Neuron (in vitro differentiated cells): ENCODE results near the gene CHI3L2.

ENCODE experiments used
- H2AFZ ChIP-seq: one replicate; pipeline ENCODE4 v1.6.1; 2013; ENCODE audit warnings: low read depth, mild to moderate bottlenecking, inconsistent platforms, low read length, moderate library complexity
- H3K27me3 ChIP-seq: one replicate; pipeline ENCODE4 v1.6.1; 2013; ENCODE audit warnings: low read length; ENCODE audit not compliant: insufficient read depth
- H3K36me3 ChIP-seq: one replicate; pipeline ENCODE4 v1.6.1; 2013; ENCODE audit warnings: low read length; ENCODE audit not compliant: insufficient read depth
- H3K4me1 ChIP-seq: one replicate; pipeline ENCODE4 v1.6.1; 2013; ENCODE audit warnings: low read length; ENCODE audit not compliant: insufficient read depth
- H3K4me3 ChIP-seq: 2 replicates; pipeline ENCODE4 v1.5.1; 2013; ENCODE audit warnings: mild to moderate bottlenecking, low read length, moderate library complexity
- H3K9me3 ChIP-seq: one replicate; pipeline ENCODE4 v1.6.1; 2013; ENCODE audit warnings: low read length

CHI3L2 gene

GRCh38 chr1:111197598-111198284 is 29.8 kb upstream of the CHI3L2 start:
- Histone ChIP-seq H3K4me3 (no peak overlapping the region), H3K4me1 (no peaks in the 10 kb centered on the region), H3K27me3 (no peaks in the 10 kb centered on the region), H3K9me3 (no peaks in the 10 kb centered on the region), H2AFZ (no peak overlapping the region), H3K36me3 (no peaks in the 10 kb centered on the region)

GRCh38 chr1:111198836-111199235 is 28.7 kb upstream of the CHI3L2 start:
- Histone ChIP-seq H3K4me1 (no peaks in the 10 kb centered on the region), H3K36me3 (no peaks in the 10 kb centered on the region), H3K27me3 (no peaks in the 10 kb centered on the region), H2AFZ (no peak overlapping the region), H3K4me3 (no peak overlapping the region), H3K9me3 (no peaks in the 10 kb centered on the region)

GRCh38 chr1:111199329-111199728 is 28.2 kb upstream of the CHI3L2 start:
- no peaks in the 10 kb centered on the region for H3K9me3 ChIP-seq
- no peaks in the 10 kb centered on the region for H3K36me3 ChIP-seq
- no peaks in the 10 kb centered on the region for H3K4me1 ChIP-seq
- no peaks in the 10 kb centered on the region for H3K27me3 ChIP-seq
- H3K4me3 ChIP-seq, result no peak overlapping the region
- no peak overlapping the region for H2AFZ ChIP-seq

GRCh38 chr1:111199881-111200801 is 27.4 kb upstream of the CHI3L2 start, which contains the start of gene DENND2D:
Gene DENND2D (minus strand): TSS chr1:111200646. CDS start chr1:111200459, 187 bp downstream.
- Histone ChIP-seq H3K27me3 (no peaks in the 10 kb centered on the region), H3K36me3 (no peaks in the 10 kb centered on the region), H3K4me3 (no peak within 1 kb of the TSS), H2AFZ (no peak within 1 kb of the TSS), H3K9me3 (no peaks in the 10 kb centered on the region), H3K4me1 (no peaks in the 10 kb centered on the region)

- no peaks in the 10 kb centered on the region for H3K9me3 ChIP-seq
These were observed 26.7 kb upstream of the CHI3L2 start for GRCh38 chr1:111200802-111201161.

GRCh38 chr1:111201275-111202090 is 26.0 kb upstream of the CHI3L2 start:
- Histone ChIP-seq H3K27me3 (no peaks in the 10 kb centered on the region), H3K9me3 (no peaks in the 10 kb centered on the region), H3K36me3 (no peaks in the 10 kb centered on the region), H3K4me3 (no peak overlapping the region), H2AFZ (no peak overlapping the region), H3K4me1 (no peaks in the 10 kb centered on the region)

More at GRCh38 chr1:111200802-111201161, 26.7 kb upstream of the CHI3L2 start:
- Histone ChIP-seq H3K36me3 (no peaks in the 10 kb centered on the region), H3K4me1 (no peaks in the 10 kb centered on the region), H3K27me3 (no peaks in the 10 kb centered on the region), H3K4me3 (no peak overlapping the region), H2AFZ (no peak overlapping the region)

- Histone ChIP-seq H3K36me3 (no peaks in the 10 kb centered on the region), H3K9me3 (no peaks in the 10 kb centered on the region), H2AFZ (no peak overlapping the region), H3K27me3 (no peaks in the 10 kb centered on the region), H3K4me3 (no peak overlapping the region), H3K4me1 (no peaks in the 10 kb centered on the region)
These were observed 25.2 kb upstream of the CHI3L2 start for GRCh38 chr1:111202366-111202706.

GRCh38 chr1:111202707-111203623 is 24.5 kb upstream of the CHI3L2 start:
- H3K4me1 ChIP-seq, result no peaks in the 10 kb centered on the region
- H3K9me3 ChIP-seq, result no peaks in the 10 kb centered on the region
- no peaks in the 10 kb centered on the region for H3K36me3 ChIP-seq
- H3K4me3 ChIP-seq, result no peak overlapping the region
- no peaks in the 10 kb centered on the region for H3K27me3 ChIP-seq
- no peak overlapping the region for H2AFZ ChIP-seq

- Histone ChIP-seq H2AFZ (no peak overlapping the region), H3K27me3 (no peaks in the 10 kb centered on the region), H3K9me3 (no peaks in the 10 kb centered on the region), H3K36me3 (no peaks in the 10 kb centered on the region), H3K4me3 (no peak overlapping the region), H3K4me1 (no peaks in the 10 kb centered on the region)
These were observed 23.8 kb upstream of the CHI3L2 start for GRCh38 chr1:111203681-111204200.

GRCh38 chr1:111204201-111204982 is 23.1 kb upstream of the CHI3L2 start:
- no peak overlapping the region for H3K4me3 ChIP-seq

GRCh38 chr1:111204983-111205713 is 22.4 kb upstream of the CHI3L2 start:
- H3K27me3 ChIP-seq, result no peaks in the 10 kb centered on the region
- no peaks in the 10 kb centered on the region for H3K36me3 ChIP-seq
- no peak overlapping the region for H2AFZ ChIP-seq
- no peaks in the 10 kb centered on the region for H3K4me1 ChIP-seq
- H3K4me3 ChIP-seq, result no peak overlapping the region
- H3K9me3 ChIP-seq, result no peaks in the 10 kb centered on the region

More at GRCh38 chr1:111204201-111204982, 23.1 kb upstream of the CHI3L2 start:
- no peak overlapping the region for H2AFZ ChIP-seq
- H3K27me3 ChIP-seq, result no peaks in the 10 kb centered on the region
- H3K36me3 ChIP-seq, result no peaks in the 10 kb centered on the region
- H3K9me3 ChIP-seq, result no peaks in the 10 kb centered on the region
- H3K4me1 ChIP-seq, result no peaks in the 10 kb centered on the region
